ENCODE results near the gene C2CD3. TPM values are rescaled to one million over a fixed set of nuclear protein-coding genes. Genes with fewer than 3 reads are reported as not detected.
"Not testable (repeated sequence)": the region's sequence is repeated elsewhere in the genome, so short reads cannot be mapped to it uniquely, and the experiment has no call there.

Gene C2CD3
- total RNA-seq, 1 donor from 2014 or later: 33.1 TPM

DNA sequence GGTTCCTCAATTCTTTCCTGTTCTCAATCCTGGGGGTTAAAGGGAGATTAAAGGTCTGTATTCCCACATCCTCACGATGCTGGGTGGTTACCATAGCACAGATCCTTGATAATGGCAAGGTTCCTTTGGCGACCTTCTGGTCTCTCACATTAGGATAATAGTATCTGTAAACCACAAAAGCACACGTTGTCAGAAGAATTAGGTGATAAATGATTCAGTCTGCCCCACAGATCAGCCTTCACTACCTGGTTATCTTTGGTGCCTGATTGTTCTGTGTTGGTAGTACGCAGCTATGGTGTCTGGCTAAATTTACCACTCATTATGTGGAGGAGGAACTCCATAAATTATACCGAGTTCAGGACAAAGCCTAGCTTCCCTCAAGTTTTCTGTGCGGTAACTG, 78.4 kb downstream of the C2CD3 start:
- DNase-seq (ENCODE audit: low spot score): no peak
- Mint-ChIP-seq H3K9me3 (no peaks in the 10 kb centered on the region), H3K27me3 (ENCODE audit: low read depth) (no peaks in the 10 kb centered on the region), H3K4me1 (ENCODE audit: low read depth) (no peaks in the 10 kb centered on the region), H3K4me3 (ENCODE audit: low read depth) (no peak overlapping the region), H3K36me3 (ENCODE audit: low read depth) (peaks cover 27% of the 10 kb centered on the region), H3K27ac (no peak overlapping the region)
- intact Hi-C loops (cut with micrococcal nuclease): no loop called here

GRCh38 chr11:74091549-74091948, 79.3 kb downstream of the C2CD3 start:
- Mint-ChIP-seq H3K4me3 (ENCODE audit: low read depth) (no peak overlapping the region), H3K4me1 (ENCODE audit: low read depth) (no peaks in the 10 kb centered on the region), H3K27me3 (ENCODE audit: low read depth) (no peaks in the 10 kb centered on the region), H3K9me3 (no peaks in the 10 kb centered on the region), H3K27ac (no peak overlapping the region), H3K36me3 (ENCODE audit: low read depth) (peaks cover 24% of the 10 kb centered on the region)
- intact Hi-C loops (cut with micrococcal nuclease): no loop called here
- no peak for DNase-seq (ENCODE audit: low spot score)

GRCh38 chr11:74090701-74091100, 80.1 kb downstream of the C2CD3 start:
- intact Hi-C loops (cut with micrococcal nuclease): loop anchor here (1.0 kb wide), 1 partner anchor 126 kb away; no protein-coding TSS in a partner anchor
- H3K27me3 Mint-ChIP-seq (ENCODE audit: low read depth): no peaks in the 10 kb centered on the region
- H3K27ac Mint-ChIP-seq: no peak overlapping the region
- H3K4me3 Mint-ChIP-seq (ENCODE audit: low read depth): no peak overlapping the region
- no peak for DNase-seq (ENCODE audit: low spot score)
- H3K4me1 Mint-ChIP-seq (ENCODE audit: low read depth): no peaks in the 10 kb centered on the region
- peaks cover 26% of the 10 kb centered on the region for H3K36me3 Mint-ChIP-seq (ENCODE audit: low read depth)
- no peaks in the 10 kb centered on the region for H3K9me3 Mint-ChIP-seq

DNA sequence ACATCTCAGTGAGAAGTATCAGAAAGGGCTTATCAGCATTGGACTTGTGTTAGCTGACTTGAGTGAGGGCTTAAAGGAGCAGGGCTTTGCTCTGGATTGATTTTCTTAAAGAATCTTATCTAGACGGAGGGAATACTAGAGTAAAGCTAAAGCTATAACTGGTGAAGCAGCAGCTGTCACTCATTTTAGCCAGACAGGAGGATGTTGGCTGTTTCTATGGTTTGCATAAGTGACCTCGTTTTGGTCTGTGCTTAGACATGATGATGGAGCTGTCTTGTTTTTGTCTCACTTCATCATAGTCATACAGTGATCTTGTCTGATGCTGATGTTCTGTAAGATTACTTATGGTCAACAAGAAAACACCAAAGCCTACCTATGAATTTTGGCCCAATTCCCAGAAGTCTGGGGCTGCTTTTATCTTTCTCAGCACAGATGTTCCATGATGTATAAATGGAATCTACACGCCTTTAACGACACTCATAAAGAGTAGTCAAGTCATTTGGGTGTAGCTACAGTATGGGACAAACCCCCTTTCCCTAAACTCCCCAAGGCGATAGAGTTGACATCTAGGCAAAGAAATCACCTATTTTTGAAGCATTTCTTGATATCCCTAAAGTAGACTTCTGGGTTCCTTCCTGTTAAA, 84.4 kb downstream of the C2CD3 start:
- Mint-ChIP-seq H3K27me3 (ENCODE audit: low read depth) (no peaks in the 10 kb centered on the region), H3K36me3 (ENCODE audit: low read depth) (peaks cover 47% of the 10 kb centered on the region), H3K4me1 (ENCODE audit: low read depth) (peaks cover 8% of the 10 kb centered on the region), H3K4me3 (ENCODE audit: low read depth) (no peak overlapping the region), H3K9me3 (no peaks in the 10 kb centered on the region), H3K27ac (no peak overlapping the region)
- intact Hi-C loops (cut with micrococcal nuclease): loop anchor here (5.0 kb wide), 1 partner anchor 64 kb away; no protein-coding TSS in a partner anchor
- no peak for DNase-seq (ENCODE audit: low spot score)

GRCh38 chr11:74085542-74085892, 85.3 kb downstream of the C2CD3 start:
- no peak overlapping the region for H3K27ac Mint-ChIP-seq
- H3K9me3 Mint-ChIP-seq: no peaks in the 10 kb centered on the region
- H3K4me1 Mint-ChIP-seq (ENCODE audit: low read depth): peaks cover 8% of the 10 kb centered on the region
- no peak overlapping the region for H3K4me3 Mint-ChIP-seq (ENCODE audit: low read depth)
- intact Hi-C loops (cut with micrococcal nuclease): loop anchor here (5.0 kb wide), 1 partner anchor 63 kb away; no protein-coding TSS in a partner anchor
- DNase-seq (ENCODE audit: low spot score): no peak
- H3K36me3 Mint-ChIP-seq (ENCODE audit: low read depth): peaks cover 48% of the 10 kb centered on the region
- no peaks in the 10 kb centered on the region for H3K27me3 Mint-ChIP-seq (ENCODE audit: low read depth)

DNA sequence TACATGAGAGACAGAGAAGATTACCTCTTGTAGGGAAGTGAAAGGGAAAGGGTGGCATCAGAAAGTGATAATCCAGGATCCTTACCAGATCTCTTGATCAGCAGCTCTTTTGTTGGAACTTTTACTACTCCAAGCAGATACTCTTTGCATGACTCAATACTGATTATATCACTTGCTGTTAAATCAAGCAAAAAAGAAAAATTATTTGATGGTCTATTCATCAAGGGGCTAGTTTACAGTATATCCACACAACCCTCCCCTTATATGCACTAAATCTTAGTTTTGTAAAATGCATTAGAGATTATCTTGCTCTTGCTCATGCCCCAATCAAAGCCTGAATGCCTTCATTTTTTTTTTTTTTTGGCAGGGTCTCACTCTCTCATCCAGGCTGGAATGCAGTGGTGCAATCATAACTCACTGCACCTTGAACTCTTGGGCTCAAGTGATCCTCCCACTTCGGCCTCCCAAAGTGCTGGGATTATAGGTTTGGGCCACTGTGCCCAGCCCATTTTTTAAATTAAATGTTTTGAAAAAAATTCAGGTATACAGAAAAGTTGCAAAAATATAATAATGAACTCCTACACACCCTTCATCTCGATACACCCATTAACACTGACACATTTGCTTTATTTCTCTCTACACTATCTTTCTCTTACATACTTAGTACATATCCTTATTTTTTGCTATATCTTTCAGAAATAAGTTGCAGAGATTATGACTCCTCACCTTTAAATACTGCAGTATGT, 85.8 kb downstream of the C2CD3 start:
- no peaks in the 10 kb centered on the region for H3K27me3 Mint-ChIP-seq (ENCODE audit: low read depth)
- no peak for DNase-seq (ENCODE audit: low spot score)
- no peak overlapping the region for H3K27ac Mint-ChIP-seq
- intact Hi-C loops (cut with micrococcal nuclease): loop anchor here (5.0 kb wide), 1 partner anchor 63 kb away; no protein-coding TSS in a partner anchor
- no peak overlapping the region for H3K4me3 Mint-ChIP-seq (ENCODE audit: low read depth)
- H3K9me3 Mint-ChIP-seq: no peaks in the 10 kb centered on the region
- H3K4me1 Mint-ChIP-seq (ENCODE audit: low read depth): peaks cover 8% of the 10 kb centered on the region
- peaks cover 48% of the 10 kb centered on the region for H3K36me3 Mint-ChIP-seq (ENCODE audit: low read depth)

DNA sequence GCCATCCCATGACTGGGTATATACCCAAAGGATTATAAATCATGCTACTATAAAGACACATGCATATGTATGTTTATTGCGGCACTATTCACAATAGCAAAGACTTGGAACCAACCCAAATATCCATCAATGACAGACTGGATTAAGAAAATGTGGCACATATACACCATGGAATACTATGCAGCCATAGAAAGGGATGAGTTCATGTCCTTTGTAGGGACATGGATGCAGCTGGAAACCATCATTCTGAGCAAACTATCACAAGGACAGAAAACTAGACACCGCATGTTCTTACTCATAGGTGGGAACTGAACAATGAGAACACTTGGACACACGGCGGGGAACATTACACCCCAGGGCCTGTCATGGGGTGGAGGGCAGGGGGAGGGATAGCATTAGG, 86.9 kb downstream of the C2CD3 start:
- DNase-seq (ENCODE audit: low spot score); H3K9me3 Mint-ChIP-seq; H3K4me3 Mint-ChIP-seq (ENCODE audit: low read depth); H3K27ac Mint-ChIP-seq; intact Hi-C loops (cut with micrococcal nuclease); H3K27me3 Mint-ChIP-seq (ENCODE audit: low read depth); H3K4me1 Mint-ChIP-seq (ENCODE audit: low read depth): not testable (repeated sequence)
- H3K36me3 Mint-ChIP-seq (ENCODE audit: low read depth): peaks cover 48% of the 10 kb centered on the region

- Mint-ChIP-seq H3K9me3 (no peaks in the 10 kb centered on the region), H3K4me3 (ENCODE audit: low read depth) (no peak overlapping the region), H3K27ac (no peak overlapping the region), H3K36me3 (ENCODE audit: low read depth) (peaks cover 59% of the 10 kb centered on the region), H3K27me3 (ENCODE audit: low read depth) (no peaks in the 10 kb centered on the region), H3K4me1 (ENCODE audit: low read depth) (peaks cover 10% of the 10 kb centered on the region)
- no peak for DNase-seq (ENCODE audit: low spot score)
- intact Hi-C loops (cut with micrococcal nuclease): no loop called here
These were observed 89.4 kb downstream of the C2CD3 start for GRCh38 chr11:74081428-74081827.

DNA sequence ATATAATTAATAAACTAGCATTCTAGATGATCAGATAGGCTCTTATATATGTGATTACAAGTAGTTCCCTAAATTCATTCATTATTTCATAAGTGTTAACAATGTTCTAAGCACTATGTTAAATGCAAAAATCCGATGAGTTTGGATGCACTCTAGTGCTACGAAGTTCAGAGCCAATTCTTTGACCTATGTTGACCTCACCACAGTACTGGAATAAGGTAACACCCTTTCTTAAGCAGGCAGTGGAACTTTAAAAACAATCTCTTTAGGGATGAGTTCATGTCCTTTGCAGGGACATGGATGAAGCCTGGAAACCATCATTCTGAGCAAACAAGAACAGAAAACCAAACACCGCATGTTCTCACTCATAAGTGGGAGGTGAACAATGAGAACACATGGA, 93.6 kb downstream of the C2CD3 start:
- Mint-ChIP-seq H3K4me3 (ENCODE audit: low read depth) (no peak overlapping the region), H3K9me3 (no peaks in the 10 kb centered on the region), H3K36me3 (ENCODE audit: low read depth) (peaks cover 39% of the 10 kb centered on the region), H3K27me3 (ENCODE audit: low read depth) (no peaks in the 10 kb centered on the region), H3K27ac (no peak overlapping the region), H3K4me1 (ENCODE audit: low read depth) (peaks cover 7% of the 10 kb centered on the region)
- no peak for DNase-seq (ENCODE audit: low spot score)
- intact Hi-C loops (cut with micrococcal nuclease): no loop called here

GRCh38 chr11:74072721-74073120, 98.1 kb downstream of the C2CD3 start:
- intact Hi-C loops (cut with micrococcal nuclease): no loop called here
- Mint-ChIP-seq H3K27ac (no peak overlapping the region), H3K36me3 (ENCODE audit: low read depth) (peaks cover 44% of the 10 kb centered on the region), H3K4me3 (ENCODE audit: low read depth) (no peak overlapping the region), H3K9me3 (no peaks in the 10 kb centered on the region), H3K27me3 (ENCODE audit: low read depth) (no peaks in the 10 kb centered on the region), H3K4me1 (ENCODE audit: low read depth) (peaks cover 9% of the 10 kb centered on the region)
- no peak for DNase-seq (ENCODE audit: low spot score)

GRCh38 chr11:74072286-74072685, 98.5 kb downstream of the C2CD3 start:
- Mint-ChIP-seq H3K4me3 (ENCODE audit: low read depth) (no peak overlapping the region), H3K27me3 (ENCODE audit: low read depth) (no peaks in the 10 kb centered on the region), H3K9me3 (no peaks in the 10 kb centered on the region), H3K36me3 (ENCODE audit: low read depth) (peaks cover 42% of the 10 kb centered on the region), H3K4me1 (ENCODE audit: low read depth) (peaks cover 9% of the 10 kb centered on the region), H3K27ac (no peak overlapping the region)
- DNase-seq (ENCODE audit: low spot score): no peak
- intact Hi-C loops (cut with micrococcal nuclease): no loop called here

- no peaks in the 10 kb centered on the region for H3K27me3 Mint-ChIP-seq (ENCODE audit: low read depth)
- no peak overlapping the region for H3K4me3 Mint-ChIP-seq (ENCODE audit: low read depth)
- H3K4me1 Mint-ChIP-seq (ENCODE audit: low read depth): peaks cover 7% of the 10 kb centered on the region
- no peak for DNase-seq (ENCODE audit: low spot score)
- H3K27ac Mint-ChIP-seq: no peak overlapping the region
- H3K36me3 Mint-ChIP-seq (ENCODE audit: low read depth): peaks cover 49% of the 10 kb centered on the region
- intact Hi-C loops (cut with micrococcal nuclease): no loop called here
- no peaks in the 10 kb centered on the region for H3K9me3 Mint-ChIP-seq
These were observed 99.9 kb downstream of the C2CD3 start for GRCh38 chr11:74070723-74071492.
